Muscle of leg (tissue), 11 donors: ENCODE results near the gene LLCFC1. TPM values are rescaled to one million over a fixed set of nuclear protein-coding genes. Genes with fewer than 3 reads are reported as not detected.

Experiments
- DNase-seq: peaks from one replicate; pipeline ENCODE4 v3.0.0; 2013
- H3K27ac ChIP-seq: one replicate; pipeline ENCODE4 v1.5.1; 2013; ENCODE audit warnings: mild to moderate bottlenecking, low read length, control low read depth
- H3K27me3 ChIP-seq: one replicate; pipeline ENCODE4 v1.6.1; 2013; ENCODE audit warnings: low read length; ENCODE audit not compliant: control insufficient read depth, insufficient read depth
- H3K36me3 ChIP-seq: one replicate; pipeline ENCODE4 v1.6.1; 2013; ENCODE audit warnings: low read length; ENCODE audit not compliant: control insufficient read depth, insufficient read depth
- H3K4me1 ChIP-seq: one replicate; pipeline ENCODE4 v1.6.1; 2013; ENCODE audit warnings: low read length; ENCODE audit not compliant: control insufficient read depth, insufficient read depth
- H3K4me3 ChIP-seq: one replicate; pipeline ENCODE4 v1.5.1; 2013; ENCODE audit warnings: low read length, control low read depth
- H3K9me3 ChIP-seq: replicated peaks from 2 replicates; pipeline ENCODE4 v1.6.1; 2013; ENCODE audit warnings: low read depth, low read length; ENCODE audit not compliant: control insufficient read depth
- WGBS: methylation state at CpG from one replicate; pipeline ENCODE4 v1.1.5; 2013; ENCODE audit warnings: missing lambda C conversion rate; ENCODE audit not compliant: insufficient coverage; 5-methylcytosine and 5-hydroxymethylcytosine counted together
- polyA plus RNA-seq, 8 donors: library from polyadenylated mRNA; unstranded; fragments of 120-200 nt; gene quantifications; one replicate each; pipeline versions ENCODE4 v1.2.1 to v1.2.3, GENCODE V29; 2013; ENCODE audit warnings: inconsistent platforms in 1 of 8, low replicate concordance in 1 of 8; ENCODE audit not compliant: insufficient read length in 8 of 8, insufficient read depth in 1 of 8
- total RNA-seq: library from RNA; stranded (reverse); fragments of 120-200 nt; gene quantifications from one replicate; pipeline ENCODE4 v1.2.4, GENCODE V29; 2013

The LLCFC1 gene
- total and polyA plus RNA-seq, 9 donors, result 0.23 to 0.39 (median 0.33) TPM; not detected in 5

DNA sequence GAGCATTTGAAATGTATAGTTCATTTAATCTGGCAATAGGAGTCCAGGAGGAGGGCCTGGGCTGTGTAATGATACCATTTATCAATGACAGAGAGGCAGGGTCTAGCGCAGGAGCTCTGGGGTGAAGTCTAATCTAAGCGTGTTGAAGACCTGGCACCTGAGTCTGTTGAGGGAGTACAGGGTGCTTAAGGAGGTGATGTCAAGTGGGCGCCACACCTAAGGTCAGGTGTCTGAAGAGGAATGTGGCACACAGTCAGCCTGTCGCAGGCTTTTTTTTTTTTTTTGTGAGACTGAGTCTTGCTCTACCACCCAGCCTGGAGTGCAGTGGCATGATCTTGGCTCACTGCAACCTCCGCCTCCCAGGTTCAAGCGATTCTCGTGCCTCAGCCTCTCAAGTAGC is 2.3 kb downstream of the LLCFC1 start:
- no peak overlapping the region for H3K27ac ChIP-seq
- no peaks in the 10 kb centered on the region for H3K27me3 ChIP-seq
- no peaks in the 10 kb centered on the region for H3K9me3 ChIP-seq
- H3K4me1 ChIP-seq, result no peaks in the 10 kb centered on the region
- WGBS, result 90% methylated on average over 7 of the region's 7 CpGs
- DNase-seq, result no peak
- no peaks in the 10 kb centered on the region for H3K36me3 ChIP-seq
- no peak overlapping the region for H3K4me3 ChIP-seq

- WGBS, result 89% methylated on average over 6 of the region's 6 CpGs
- DNase-seq, result no peak
Observed at GRCh38 chr7:142942746-142943145, 3.5 kb downstream of the LLCFC1 start.

DNA sequence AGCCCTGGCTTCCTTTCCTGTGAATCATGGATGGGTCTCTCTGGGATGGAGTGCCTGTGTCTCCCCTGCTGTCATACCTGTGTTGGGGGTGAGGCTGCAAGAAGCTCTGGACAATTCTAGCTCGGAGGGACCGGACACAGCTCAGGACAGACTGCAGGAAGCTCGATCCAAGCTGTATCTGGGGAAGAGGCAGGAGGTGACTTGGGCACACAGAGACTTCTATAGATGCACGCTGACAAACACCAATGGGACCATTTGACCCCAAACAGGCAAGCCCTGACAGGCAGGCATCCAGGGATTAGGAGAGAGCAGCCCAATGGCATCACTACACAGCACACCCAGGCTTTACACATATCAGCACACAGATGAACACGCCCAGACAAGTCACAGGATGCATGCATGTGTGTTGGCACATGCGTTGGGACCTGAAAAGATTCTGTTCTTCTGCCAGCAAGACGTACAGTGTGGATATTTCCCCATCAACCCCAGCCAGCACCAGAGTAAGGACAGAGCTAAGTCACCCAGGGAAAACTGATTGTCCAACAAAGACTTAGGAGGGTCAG is 4.5 kb downstream of the LLCFC1 start:
- H3K4me3 ChIP-seq, result no peak overlapping the region
- H3K27ac ChIP-seq, result no peak overlapping the region
- no peaks in the 10 kb centered on the region for H3K4me1 ChIP-seq
- 85% methylated on average over 5 of the region's 7 CpGs for whole genome bisulfite sequencing
- H3K36me3 ChIP-seq, result no peaks in the 10 kb centered on the region
- no peak for DNase-seq
- no peaks in the 10 kb centered on the region for H3K9me3 ChIP-seq
- no peaks in the 10 kb centered on the region for H3K27me3 ChIP-seq

More at GRCh38 chr7:142942746-142943145, 3.5 kb downstream of the LLCFC1 start:
- Histone ChIP-seq H3K27ac (no peak overlapping the region), H3K4me3 (no peak overlapping the region), H3K36me3 (no peaks in the 10 kb centered on the region), H3K4me1 (no peaks in the 10 kb centered on the region), H3K9me3 (no peaks in the 10 kb centered on the region), H3K27me3 (no peaks in the 10 kb centered on the region)

- Histone ChIP-seq H3K4me1 (no peaks in the 10 kb centered on the region), H3K4me3 (no peak overlapping the region), H3K9me3 (no peaks in the 10 kb centered on the region), H3K36me3 (no peaks in the 10 kb centered on the region), H3K27me3 (no peaks in the 10 kb centered on the region), H3K27ac (no peak overlapping the region)
- no peak for DNase-seq
- no CpG with 5 or more reads among the region's 3 CpGs for WGBS
Observed at GRCh38 chr7:142945001-142945400, 5.7 kb downstream of the LLCFC1 start.

DNA sequence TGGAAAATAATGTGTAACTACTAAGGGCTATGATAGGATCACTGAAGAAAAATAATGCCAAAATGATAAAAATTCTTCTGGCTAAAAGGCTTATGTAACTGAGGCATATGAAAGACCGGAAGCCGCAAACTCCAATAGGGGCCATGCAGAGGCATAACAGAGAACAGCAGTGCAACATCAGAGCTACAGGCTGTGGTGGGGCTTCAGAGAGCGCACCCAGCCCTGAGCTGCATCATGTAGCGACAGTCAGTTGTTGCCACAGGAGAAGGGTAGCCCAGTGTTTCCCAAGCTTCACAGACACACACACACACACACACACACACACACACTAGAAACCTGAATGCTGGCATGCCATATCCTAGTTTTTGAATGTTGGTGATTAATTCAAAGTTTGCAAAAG is 9.3 kb downstream of the LLCFC1 start:
- Histone ChIP-seq H3K4me1 (no peaks in the 10 kb centered on the region), H3K4me3 (no peak overlapping the region), H3K27ac (no peak overlapping the region), H3K36me3 (no peaks in the 10 kb centered on the region), H3K27me3 (no peaks in the 10 kb centered on the region), H3K9me3 (no peaks in the 10 kb centered on the region)
- no peak for DNase-seq
- WGBS, result 88% methylated on average over 4 of the region's 4 CpGs

- no peaks in the 10 kb centered on the region for H3K9me3 ChIP-seq
- no peaks in the 10 kb centered on the region for H3K4me1 ChIP-seq
- DNase-seq, result no peak
- no peaks in the 10 kb centered on the region for H3K27me3 ChIP-seq
- no peak overlapping the region for H3K4me3 ChIP-seq
- H3K36me3 ChIP-seq, result no peaks in the 10 kb centered on the region
- no peak overlapping the region for H3K27ac ChIP-seq
Observed at GRCh38 chr7:142950235-142950634, 11.0 kb downstream of the LLCFC1 start.

DNA sequence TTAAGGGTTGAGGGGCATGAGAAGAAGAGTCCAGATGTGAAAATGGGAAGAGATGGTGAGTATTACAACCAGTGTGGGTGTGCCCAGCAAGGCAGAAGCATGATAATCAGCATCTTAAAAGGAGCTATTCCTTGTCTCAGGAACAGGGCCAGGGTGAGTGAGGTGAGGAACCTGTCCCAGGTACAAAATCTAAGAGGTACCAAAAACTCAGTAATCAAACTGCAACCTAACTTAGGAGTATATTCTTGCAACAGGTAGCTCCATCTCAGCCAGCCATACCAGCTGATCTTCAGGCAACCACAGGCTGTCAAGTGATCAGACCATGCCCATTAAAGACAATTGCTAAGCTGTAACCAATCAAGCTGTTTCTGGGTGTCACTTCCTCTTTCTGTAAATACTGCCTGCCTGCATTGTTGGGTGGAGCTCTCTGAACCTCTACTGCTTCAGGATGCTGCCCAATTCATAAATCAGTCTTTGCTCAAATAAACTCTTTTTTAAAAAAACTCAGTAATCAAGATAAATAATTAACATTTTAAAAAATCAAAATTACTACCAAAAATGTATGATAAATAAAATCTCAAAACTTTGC is 15.5 kb downstream of the LLCFC1 start:
- no peaks in the 10 kb centered on the region for H3K27me3 ChIP-seq
- no peak overlapping the region for H3K4me3 ChIP-seq
- DNase-seq, result no peak
- H3K36me3 ChIP-seq, result no peaks in the 10 kb centered on the region
- H3K4me1 ChIP-seq, result no peaks in the 10 kb centered on the region
- H3K9me3 ChIP-seq, result no peaks in the 10 kb centered on the region
- H3K27ac ChIP-seq, result no peak overlapping the region

- Histone ChIP-seq H3K36me3 (no peaks in the 10 kb centered on the region), H3K4me1 (no peaks in the 10 kb centered on the region), H3K27me3 (no peaks in the 10 kb centered on the region), H3K27ac (no peak overlapping the region), H3K9me3 (no peaks in the 10 kb centered on the region), H3K4me3 (no peak overlapping the region)
- 33% methylated on average over 1 of the region's 3 CpGs for WGBS
- no peak for DNase-seq
Observed at GRCh38 chr7:142956951-142957623, 17.8 kb downstream of the LLCFC1 start.

GRCh38 chr7:142957723-142958122 is 18.4 kb downstream of the LLCFC1 start:
- Histone ChIP-seq H3K27me3 (no peaks in the 10 kb centered on the region), H3K36me3 (no peaks in the 10 kb centered on the region), H3K27ac (no peak overlapping the region), H3K9me3 (no peaks in the 10 kb centered on the region), H3K4me3 (no peak overlapping the region), H3K4me1 (no peaks in the 10 kb centered on the region)
- WGBS, result 83% methylated on average over 5 of the region's 8 CpGs
- no peak for DNase-seq

DNA sequence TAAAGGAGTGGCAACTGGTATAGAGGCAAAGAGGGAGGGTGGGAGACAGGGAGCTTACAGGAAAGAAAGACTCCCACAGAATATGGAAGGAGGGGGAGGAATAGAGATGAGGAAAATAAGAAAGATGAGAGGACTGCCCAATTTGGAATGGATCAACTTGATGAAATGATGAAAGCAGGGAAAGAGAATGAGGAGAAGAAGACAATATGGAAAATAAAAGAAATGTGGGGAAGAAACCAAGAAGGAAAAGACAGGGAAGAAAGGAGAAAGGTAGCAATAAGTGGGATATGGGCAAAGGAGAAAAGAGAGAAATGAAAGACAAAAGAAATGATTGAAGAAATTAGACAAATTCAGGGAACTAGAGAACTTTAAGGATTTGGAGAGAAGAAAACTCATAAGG is 19.9 kb downstream of the LLCFC1 start:
- Histone ChIP-seq H3K27me3 (no peaks in the 10 kb centered on the region), H3K27ac (no peak overlapping the region), H3K4me3 (no peak overlapping the region), H3K9me3 (no peaks in the 10 kb centered on the region), H3K36me3 (no peaks in the 10 kb centered on the region), H3K4me1 (no peaks in the 10 kb centered on the region)
- no peak for DNase-seq
